ENCODE results near the gene KIF22.

GRCh38 chr16:29745853-29746345 lies 44.7 kb upstream of the KIF22 start, which contains the start of gene C16orf54:
- TF ChIP-seq POLR2A (IDR thresholded peaks at IDR 0.05) = peak in 1 of 3 donors; percentile 14
- peak in 1 of 11 experiments; percentile 10 for TF ChIP-seq CTCF (IDR thresholded peaks at IDR 0.05 in 8 of 11, conservative IDR thresholded peaks at IDR 0.05 in 3 of 11)

All from spleen (tissue), 7 donors.